ENCODE results near the gene PTPRT.

Gene PTPRT

GRCh38 chr20:43183536-43184070 is 6.1 kb downstream of the PTPRT start:
- Histone ChIP-seq H2AFZ (ENCODE audit: low read depth, low read length) (no peak overlapping the region), H3K36me3 (ENCODE audit: insufficient read depth, low read length) (no peaks in the 10 kb centered on the region), H3K27me3 (ENCODE audit: insufficient read depth, low read length, poor library complexity) (peaks cover 16% of the 10 kb centered on the region), H3K4me2 (ENCODE audit: insufficient read depth, low read length) (no peak overlapping the region), H3K27ac (ENCODE audit: low read length) (no peak overlapping the region), H3K9ac (ENCODE audit: low read depth, low read length) (no peak overlapping the region), H3K79me2 (ENCODE audit: insufficient read depth, low read length) (no peaks in the 10 kb centered on the region), H4K20me1 (ENCODE audit: insufficient read depth, low read length) (peaks cover 6% of the 10 kb centered on the region), H3K9me3 (ENCODE audit: insufficient read depth, low read length, severe bottlenecking) (no peaks in the 10 kb centered on the region), H3K4me3 (ENCODE audit: low read depth in 1 of 2, low read length in 2 of 2) (no peak overlapping the region), H3K4me1 (ENCODE audit: insufficient read depth, low read length) (no peaks in the 10 kb centered on the region)
- DNase-seq = no peak
- TF ChIP-seq CTCF (IDR thresholded peaks at IDR 0.05; ENCODE audit: borderline replicate concordance, extremely low read depth, low read length, poor library complexity, severe bottlenecking) (no peak), EZH2 (IDR thresholded peaks at IDR 0.05; ENCODE audit: borderline replicate concordance, low read depth, low read length, severe bottlenecking) (no peak)
- ATAC-seq (ENCODE audit: insufficient read depth, low read depth) = no peak

- no peaks in the 10 kb centered on the region for H3K27me3 ChIP-seq (ENCODE audit: insufficient read depth, low read length, poor library complexity)
- H3K79me2 ChIP-seq (ENCODE audit: insufficient read depth, low read length) = no peaks in the 10 kb centered on the region
- TF ChIP-seq CTCF (IDR thresholded peaks at IDR 0.05; ENCODE audit: borderline replicate concordance, extremely low read depth, low read length, poor library complexity, severe bottlenecking) (no peak), EZH2 (IDR thresholded peaks at IDR 0.05; ENCODE audit: borderline replicate concordance, low read depth, low read length, severe bottlenecking) (no peak)
- DNase-seq (no peak), ATAC-seq (ENCODE audit: insufficient read depth, low read depth) (no peak)
- no peaks in the 10 kb centered on the region for H3K4me1 ChIP-seq (ENCODE audit: insufficient read depth, low read length)
- H3K4me3 ChIP-seq (ENCODE audit: low read depth in 1 of 2, low read length in 2 of 2) = no peak overlapping the region
- H2AFZ ChIP-seq (ENCODE audit: low read depth, low read length) = no peak overlapping the region
- H4K20me1 ChIP-seq (ENCODE audit: insufficient read depth, low read length) = no peaks in the 10 kb centered on the region
- H3K9ac ChIP-seq (ENCODE audit: low read depth, low read length) = no peak overlapping the region
- no peaks in the 10 kb centered on the region for H3K36me3 ChIP-seq (ENCODE audit: insufficient read depth, low read length)
- H3K4me2 ChIP-seq (ENCODE audit: insufficient read depth, low read length) = no peak overlapping the region
- H3K27ac ChIP-seq (ENCODE audit: low read length) = no peak overlapping the region
- peaks cover 7% of the 10 kb centered on the region for H3K9me3 ChIP-seq (ENCODE audit: insufficient read depth, low read length, severe bottlenecking)
These were observed 11.6 kb downstream of the PTPRT start for GRCh38 chr20:43178080-43178479.

GRCh38 chr20:43176726-43177125 is 13.0 kb downstream of the PTPRT start:
- no peaks in the 10 kb centered on the region for H3K4me1 ChIP-seq (ENCODE audit: insufficient read depth, low read length)
- ATAC-seq (ENCODE audit: insufficient read depth, low read depth) (no peak), DNase-seq (no peak)
- no peak overlapping the region for H2AFZ ChIP-seq (ENCODE audit: low read depth, low read length)
- no peak for TF ChIP-seq CTCF (IDR thresholded peaks at IDR 0.05; ENCODE audit: borderline replicate concordance, extremely low read depth, low read length, poor library complexity, severe bottlenecking)
- TF ChIP-seq EZH2 (IDR thresholded peaks at IDR 0.05; ENCODE audit: borderline replicate concordance, low read depth, low read length, severe bottlenecking) = no peak
- H3K79me2 ChIP-seq (ENCODE audit: insufficient read depth, low read length) = no peaks in the 10 kb centered on the region
- no peaks in the 10 kb centered on the region for H4K20me1 ChIP-seq (ENCODE audit: insufficient read depth, low read length)
- no peaks in the 10 kb centered on the region for H3K27me3 ChIP-seq (ENCODE audit: insufficient read depth, low read length, poor library complexity)
- no peak overlapping the region for H3K27ac ChIP-seq (ENCODE audit: low read length)
- H3K9ac ChIP-seq (ENCODE audit: low read depth, low read length) = no peak overlapping the region
- no peak overlapping the region for H3K4me3 ChIP-seq (ENCODE audit: low read depth in 1 of 2, low read length in 2 of 2)
- H3K36me3 ChIP-seq (ENCODE audit: insufficient read depth, low read length) = no peaks in the 10 kb centered on the region
- peaks cover 7% of the 10 kb centered on the region for H3K9me3 ChIP-seq (ENCODE audit: insufficient read depth, low read length, severe bottlenecking)
- H3K4me2 ChIP-seq (ENCODE audit: insufficient read depth, low read length) = no peak overlapping the region

- TF ChIP-seq CTCF (IDR thresholded peaks at IDR 0.05; ENCODE audit: borderline replicate concordance, extremely low read depth, low read length, poor library complexity, severe bottlenecking) = no peak
- TF ChIP-seq EZH2 (IDR thresholded peaks at IDR 0.05; ENCODE audit: borderline replicate concordance, low read depth, low read length, severe bottlenecking) = no peak
- Histone ChIP-seq H3K79me2 (ENCODE audit: insufficient read depth, low read length) (no peaks in the 10 kb centered on the region), H3K9me3 (ENCODE audit: insufficient read depth, low read length, severe bottlenecking) (peaks cover 4% of the 10 kb centered on the region), H3K4me1 (ENCODE audit: insufficient read depth, low read length) (no peaks in the 10 kb centered on the region), H3K4me3 (ENCODE audit: low read depth in 1 of 2, low read length in 2 of 2) (no peak overlapping the region), H3K27me3 (ENCODE audit: insufficient read depth, low read length, poor library complexity) (peaks cover 9% of the 10 kb centered on the region), H3K4me2 (ENCODE audit: insufficient read depth, low read length) (no peak overlapping the region), H4K20me1 (ENCODE audit: insufficient read depth, low read length) (no peaks in the 10 kb centered on the region), H2AFZ (ENCODE audit: low read depth, low read length) (no peak overlapping the region), H3K9ac (ENCODE audit: low read depth, low read length) (no peak overlapping the region), H3K36me3 (ENCODE audit: insufficient read depth, low read length) (no peaks in the 10 kb centered on the region), H3K27ac (ENCODE audit: low read length) (no peak overlapping the region)
- ATAC-seq (ENCODE audit: insufficient read depth, low read depth) (no peak), DNase-seq (no peak)
These were observed 17.8 kb downstream of the PTPRT start for GRCh38 chr20:43171930-43172329.
